K562 (cell line): ENCODE measurements around the gene NTNG1. TPM values are rescaled to one million over a fixed set of nuclear protein-coding genes. Genes with fewer than 3 reads are reported as not detected.

Experiments used
- ATAC-seq: fragments of 200-7000 bp; cut with Tn5 transposase; 3 replicates; pipeline ENCODE4 v1.9.1; 2020; ENCODE audit warnings: moderate library complexity
- BruUV-seq: library from RNA; stranded (reverse); fragments of 400-500 nt; replicated peaks from 2 replicates; lab custom pipeline; 2021; lab: Mats Ljungman, UMichigan
- CTCF ChIA-PET: fragments of 300-600 bp; formaldehyde crosslinking; extraction: SDS; loops from one replicate; lab custom pipeline; 2021; ENCODE audit warnings: low intra/inter-chr PET ratio; lab: Yijun Ruan, JAX
- POLR2A ChIA-PET: fragments of 300-600, 350-650 bp; sonication (Branson Sonifier 250); formaldehyde crosslinking; extraction: SDS; loops from one replicate; lab custom pipeline; 2021; ENCODE audit warnings: antibody characterized with exemption, inconsistent platforms; lab: Yijun Ruan, JAX
- DNase-seq, 4 experiments: peaks; one replicate each; pipeline versions ENCODE4 v3.0.0 to v3.0.0-alpha.2; 2011 to 2018; ENCODE audit warnings: low spot score in 3 of 4, mixed read lengths in 3 of 4; ENCODE audit errors: extremely low read depth in 1 of 4
- FAIRE-seq: peaks from 2 replicates; lab custom pipeline; 2011; peaks lifted over from hg19 to GRCh38; lab: Jason Lieb, UNC
- H2AFZ ChIP-seq: 2 replicates; pipeline ENCODE4 v1.6.0; 2011; ENCODE audit warnings: low read depth, low read length, control low read depth, inconsistent platforms
- H3K27ac ChIP-seq: fragments of 200-600 bp; 3 replicates; pipeline ENCODE4 v1.8.0; 2011; ENCODE audit warnings: low read depth, mild to moderate bottlenecking, control low read depth, inconsistent platforms, low read length, moderate library complexity, mixed read lengths; ENCODE audit errors: extremely low read depth
- H3K27me3 ChIP-seq, 2 experiments: fragments of 300-600 bp in 1 of 2; 2 replicates in 1 of 2; 3 replicates in 1 of 2; pipeline versions ENCODE4 v1.6.0 to v1.8.0; 2011; ENCODE audit warnings: inconsistent platforms in 2 of 2, low read length in 2 of 2, mild to moderate bottlenecking in 1 of 2, mixed read lengths in 1 of 2, moderate library complexity in 1 of 2; ENCODE audit not compliant: control insufficient read depth in 2 of 2, insufficient read depth in 2 of 2
- H3K36me3 ChIP-seq: fragments of 300-600 bp; 3 replicates; pipeline ENCODE4 v1.8.0; 2011; ENCODE audit warnings: mild to moderate bottlenecking, low read length, inconsistent platforms; ENCODE audit not compliant: control insufficient read depth, insufficient read depth
- H3K4me1 ChIP-seq, 2 experiments: fragments of 200-600 bp in 1 of 2; replicated peaks in 1 of 2; 2 replicates in 1 of 2; 3 replicates in 1 of 2; pipeline versions ENCODE4 v1.5.1 to v1.8.0; 2011; ENCODE audit warnings: inconsistent platforms in 2 of 2, low read length in 2 of 2, mild to moderate bottlenecking in 1 of 2, mixed read lengths in 1 of 2, moderate library complexity in 1 of 2; ENCODE audit not compliant: control insufficient read depth in 2 of 2, insufficient read depth in 2 of 2
- H3K4me2 ChIP-seq: 2 replicates; pipeline ENCODE4 v1.6.1; 2011; ENCODE audit warnings: low read length, control low read depth, inconsistent platforms, mixed read lengths; ENCODE audit not compliant: insufficient read depth
- H3K4me3 ChIP-seq: fragments of 200-600 bp; sonication (generic), shearing (Covaris generic); 2 replicates; pipeline ENCODE4 v1.5.1; 2016; ENCODE audit warnings: control low read depth, inconsistent platforms
- H3K79me2 ChIP-seq: fragments of 200-600 bp; 3 replicates; pipeline ENCODE4 v1.8.0; 2011; ENCODE audit warnings: low read length, inconsistent platforms; ENCODE audit not compliant: control insufficient read depth, insufficient read depth
- H3K9ac ChIP-seq, 2 experiments: 2 replicates each; pipeline versions ENCODE4 v1.6.0 to v1.6.1; 2011; ENCODE audit warnings: low read depth in 2 of 2, low read length in 2 of 2, control low read depth in 1 of 2, inconsistent platforms in 1 of 2, mild to moderate bottlenecking in 1 of 2, mixed read lengths in 1 of 2; ENCODE audit not compliant: insufficient read depth in 1 of 2
- H3K9me1 ChIP-seq: one replicate; pipeline ENCODE4 v1.6.0; 2011; ENCODE audit warnings: inconsistent platforms, mild to moderate bottlenecking, low read length, moderate library complexity; ENCODE audit not compliant: control insufficient read depth, insufficient read depth
- H3K9me3 ChIP-seq: replicated peaks from 2 replicates; pipeline ENCODE4 v1.5.1; 2011; ENCODE audit warnings: low read depth, low read length, inconsistent platforms; ENCODE audit not compliant: control insufficient read depth, insufficient read depth
- H4K20me1 ChIP-seq: replicated peaks from 2 replicates; pipeline ENCODE4 v1.6.1; 2011; ENCODE audit warnings: low read length, inconsistent platforms, mixed read lengths; ENCODE audit not compliant: control insufficient read depth, insufficient read depth
- ARID1B ChIP-seq: fragments of 450-650 bp; IDR thresholded peaks from 2 replicates; pipeline ENCODE4 v1.6.1; 2016; ENCODE audit warnings: antibody characterized with exemption, mild to moderate bottlenecking, inconsistent platforms
- BRF1 ChIP-seq: IDR thresholded peaks from 3 replicates; pipeline ENCODE4 v1.6.1; 2011; ENCODE audit warnings: borderline replicate concordance, mild to moderate bottlenecking; ENCODE audit not compliant: insufficient read length; ENCODE audit errors: extremely low read depth
- KLF16 ChIP-seq: IDR thresholded peaks from 2 replicates; pipeline ENCODE4 v1.6.1; 2016; ENCODE audit warnings: antibody characterized with exemption
- MEIS2 ChIP-seq: fragments of 450-650 bp; IDR thresholded peaks from 2 replicates; pipeline ENCODE4 v1.6.1; 2014; ENCODE audit warnings: mild to moderate bottlenecking; ENCODE audit not compliant: partially characterized antibody
- SMAD3 ChIP-seq: fragments of 450-650 bp; formaldehyde crosslinking; conservative IDR thresholded peaks from 2 replicates; pipeline ENCODE4 v1.4.0; 2020; ENCODE audit warnings: mild to moderate bottlenecking
- SRSF3 ChIP-seq: fragments of 200-400 bp; formaldehyde crosslinking; IDR thresholded peaks from 2 replicates; pipeline ENCODE4 v1.6.1; 2016; ENCODE audit warnings: mild to moderate bottlenecking, low read length, moderate library complexity; ENCODE audit not compliant: insufficient read depth
- TCF3 ChIP-seq: sonication (generic); formaldehyde crosslinking; IDR thresholded peaks from 2 replicates; pipeline ENCODE4 v1.4.0; 2020; ENCODE audit warnings: mild to moderate bottlenecking, missing genetic modification reagents
- ZNF174 ChIP-seq: fragments of 250-450 bp; sonication (Bioruptor Pico); IDR thresholded peaks from 2 replicates; pipeline ENCODE4 v1.4.0; 2020; ENCODE audit warnings: mild to moderate bottlenecking
- WGBS: fragments of 100-300 bp; shearing (Covaris generic); methylation state at CpG from one replicate; pipeline ENCODE4 v1.1.6; 2016; ENCODE audit warnings: low coverage, mixed read lengths; ENCODE audit not compliant: insufficient coverage; ENCODE audit errors: missing lambda C conversion rate; 5-methylcytosine and 5-hydroxymethylcytosine counted together
- in situ Hi-C: fragments of 300-500 bp; cut with MboI; formaldehyde crosslinking; loops from 4 replicates; pipeline ENCODE4 v1.15.0; 2018; ENCODE audit warnings: inconsistent platforms, mixed read lengths
- intact Hi-C: fragments of 100-400 bp; cut with micrococcal nuclease; formaldehyde crosslinking; loops from 2 replicates; pipeline ENCODE4 v1.14.2; 2022
- polyA plus RNA-seq, 8 experiments: library from polyadenylated mRNA; depleted of rRNA in 4 of 8; stranded (reverse) in 5 of 8; unstranded in 3 of 8; fragments of >200 nt; fragmentation: Nextera tagmentation in 2 of 8; fragmentation: Illumina TruSeq in 1 of 8; extraction: Ambion mirVana in 2 of 8; extraction: Trizol in 1 of 8; gene quantifications; 2 replicates each; pipeline versions ENCODE4 v1.2.1 to v1.2.3, GENCODE V29; 2011 to 2014; ENCODE audit warnings: inconsistent platforms in 1 of 8, missing spikeins in 1 of 8
- total RNA-seq, 7 experiments: library from RNA; depleted of rRNA in 6 of 7; stranded (reverse); fragments of >200 nt in 6 of 7; fragmentation: Illumina TruSeq in 2 of 7; extraction: Trizol in 2 of 7; gene quantifications; 2 replicates each; pipeline versions ENCODE4 v1.2.1 to v1.2.3, GENCODE V29; 2011 to 2021; ENCODE audit warnings: low replicate concordance in 1 of 7
- TF ChIP-seq, protein P1 (sequence below): sonication (generic); formaldehyde crosslinking; IDR thresholded peaks from 2 replicates; pipeline ENCODE4 v1.8.0; 2022; ENCODE audit warnings: mild to moderate bottlenecking, missing genetic modification reagents
- TF ChIP-seq, protein P2 (sequence below), 2 experiments: fragments of 150-350 bp in 1 of 2; IDR thresholded peaks; 2 replicates each; pipeline ENCODE4 v1.6.1; 2012 to 2016; ENCODE audit warnings: low read depth in 2 of 2, low read length in 2 of 2, mild to moderate bottlenecking in 1 of 2, moderate library complexity in 1 of 2
- TF ChIP-seq, protein P3 (sequence below), 3 experiments: fragments of 200-800 bp in 1 of 3; fragments of 250-450 bp in 1 of 3; fragments of 450-650 bp in 1 of 3; sonication (Bioruptor Pico) in 1 of 3; sonication (Bioruptor generic) in 1 of 3; formaldehyde crosslinking in 1 of 3; IDR thresholded peaks; 2 replicates each; pipeline versions ENCODE4 v1.6.1 to v1.8.0; 2016 to 2022; ENCODE audit warnings: mild to moderate bottlenecking in 2 of 3, missing genetic modification characterization in 2 of 3, missing compliant biosample characterization in 1 of 3, moderate library complexity in 1 of 3
- TF ChIP-seq, protein P4 (sequence below): fragments of 450-650 bp; IDR thresholded peaks from 2 replicates; pipeline ENCODE4 v1.6.1; 2016

The NTNG1 gene
- total and polyA plus RNA-seq, 9 of the 15 experiments (the other 6 are each of a cell fraction or from before 2014, with no cell fraction given): not detected

DNA sequence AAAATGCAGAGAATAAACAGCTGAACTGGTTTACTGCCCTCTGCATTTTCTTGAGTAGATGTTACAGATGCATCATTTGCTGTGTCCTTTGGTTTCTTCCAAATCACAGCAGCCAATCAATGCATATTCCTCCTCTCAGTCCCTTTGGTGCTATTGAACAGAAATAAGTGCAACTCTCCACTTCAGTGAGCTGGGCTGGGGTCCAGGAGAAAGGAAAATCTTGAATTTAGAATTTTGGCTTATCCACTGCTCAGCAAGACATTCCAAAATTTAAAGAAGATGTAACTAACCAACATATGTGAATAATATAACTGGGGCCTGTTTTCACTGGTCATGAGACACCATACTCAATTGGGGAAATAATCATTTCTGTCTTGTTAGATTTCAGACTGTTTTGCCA lies 45.2 kb upstream of the NTNG1 start (continued):
- TF ChIP-seq KLF16 (no peak), ZNF174 (no peak), SMAD3 (CRISPR knock-in tag) (no peak)
- TF ChIP-seq, protein P1, sequence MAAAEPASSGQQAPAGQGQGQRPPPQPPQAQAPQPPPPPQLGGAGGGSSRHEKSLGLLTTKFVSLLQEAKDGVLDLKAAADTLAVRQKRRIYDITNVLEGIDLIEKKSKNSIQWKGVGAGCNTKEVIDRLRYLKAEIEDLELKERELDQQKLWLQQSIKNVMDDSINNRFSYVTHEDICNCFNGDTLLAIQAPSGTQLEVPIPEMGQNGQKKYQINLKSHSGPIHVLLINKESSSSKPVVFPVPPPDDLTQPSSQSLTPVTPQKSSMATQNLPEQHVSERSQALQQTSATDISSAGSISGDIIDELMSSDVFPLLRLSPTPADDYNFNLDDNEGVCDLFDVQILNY (CRISPR knock-in tag): no peak
- TF ChIP-seq, protein P2, sequence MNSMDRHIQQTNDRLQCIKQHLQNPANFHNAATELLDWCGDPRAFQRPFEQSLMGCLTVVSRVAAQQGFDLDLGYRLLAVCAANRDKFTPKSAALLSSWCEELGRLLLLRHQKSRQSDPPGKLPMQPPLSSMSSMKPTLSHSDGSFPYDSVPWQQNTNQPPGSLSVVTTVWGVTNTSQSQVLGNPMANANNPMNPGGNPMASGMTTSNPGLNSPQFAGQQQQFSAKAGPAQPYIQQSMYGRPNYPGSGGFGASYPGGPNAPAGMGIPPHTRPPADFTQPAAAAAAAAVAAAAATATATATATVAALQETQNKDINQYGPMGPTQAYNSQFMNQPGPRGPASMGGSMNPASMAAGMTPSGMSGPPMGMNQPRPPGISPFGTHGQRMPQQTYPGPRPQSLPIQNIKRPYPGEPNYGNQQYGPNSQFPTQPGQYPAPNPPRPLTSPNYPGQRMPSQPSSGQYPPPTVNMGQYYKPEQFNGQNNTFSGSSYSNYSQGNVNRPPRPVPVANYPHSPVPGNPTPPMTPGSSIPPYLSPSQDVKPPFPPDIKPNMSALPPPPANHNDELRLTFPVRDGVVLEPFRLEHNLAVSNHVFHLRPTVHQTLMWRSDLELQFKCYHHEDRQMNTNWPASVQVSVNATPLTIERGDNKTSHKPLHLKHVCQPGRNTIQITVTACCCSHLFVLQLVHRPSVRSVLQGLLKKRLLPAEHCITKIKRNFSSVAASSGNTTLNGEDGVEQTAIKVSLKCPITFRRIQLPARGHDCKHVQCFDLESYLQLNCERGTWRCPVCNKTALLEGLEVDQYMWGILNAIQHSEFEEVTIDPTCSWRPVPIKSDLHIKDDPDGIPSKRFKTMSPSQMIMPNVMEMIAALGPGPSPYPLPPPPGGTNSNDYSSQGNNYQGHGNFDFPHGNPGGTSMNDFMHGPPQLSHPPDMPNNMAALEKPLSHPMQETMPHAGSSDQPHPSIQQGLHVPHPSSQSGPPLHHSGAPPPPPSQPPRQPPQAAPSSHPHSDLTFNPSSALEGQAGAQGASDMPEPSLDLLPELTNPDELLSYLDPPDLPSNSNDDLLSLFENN (IDR thresholded peaks at IDR 0.05; ENCODE audit: low read depth in 2 of 2, low read length in 2 of 2): no peak

DNA sequence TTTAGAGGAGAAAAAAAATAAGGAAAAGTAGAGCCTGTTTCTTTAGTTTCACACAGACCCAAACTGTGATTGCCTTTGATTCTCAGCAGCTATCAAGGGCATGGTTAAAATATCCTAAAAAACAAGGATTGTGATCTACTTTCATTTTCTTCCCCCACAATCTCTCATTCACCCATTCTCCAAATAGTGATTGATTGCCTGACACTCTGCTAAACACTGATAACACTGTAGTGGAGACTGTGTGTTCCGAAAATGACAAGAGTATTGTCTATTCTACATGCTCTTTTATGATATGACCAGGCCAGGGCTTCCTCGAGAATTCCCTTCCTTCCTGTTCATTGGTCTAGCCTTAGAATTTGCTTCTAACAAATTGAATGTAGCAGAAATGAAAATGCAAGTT lies 44.1 kb upstream of the NTNG1 start:
- no TSS peak for BruUV-seq
- ATAC-seq (no peak), DNase-seq (peak in 1 of 4 experiments; percentile 6), FAIRE-seq (no peak)
- Histone ChIP-seq H3K4me2 (no peak overlapping the region), H2AFZ (no peak overlapping the region), H3K9ac (no peak overlapping the region), H3K27me3 (no peaks in the 10 kb centered on the region), H3K36me3 (no peaks in the 10 kb centered on the region), H3K9me3 (no peaks in the 10 kb centered on the region), H3K79me2 (no peaks in the 10 kb centered on the region), H4K20me1 (no peaks in the 10 kb centered on the region), H3K4me1 (no peaks in the 10 kb centered on the region), H3K4me3 (no peak overlapping the region), H3K27ac (no peak overlapping the region), H3K9me1 (no peaks in the 10 kb centered on the region)
- WGBS: 4% methylated on average over 2 of the region's 2 CpGs
- intact Hi-C loops: no loop called here
- in situ Hi-C loops: no loop called here
- POLR2A ChIA-PET: no interaction called here
- CTCF ChIA-PET: no interaction called here
- TF ChIP-seq SRSF3 (no peak), ARID1B (0 out of 2 replicates have a peak, but pooled peaks have one; percentile 8), TCF3 (CRISPR knock-in tag) (peak; percentile 48), BRF1 (no peak), MEIS2 (peak; percentile 82)
- TF ChIP-seq, protein P3, sequence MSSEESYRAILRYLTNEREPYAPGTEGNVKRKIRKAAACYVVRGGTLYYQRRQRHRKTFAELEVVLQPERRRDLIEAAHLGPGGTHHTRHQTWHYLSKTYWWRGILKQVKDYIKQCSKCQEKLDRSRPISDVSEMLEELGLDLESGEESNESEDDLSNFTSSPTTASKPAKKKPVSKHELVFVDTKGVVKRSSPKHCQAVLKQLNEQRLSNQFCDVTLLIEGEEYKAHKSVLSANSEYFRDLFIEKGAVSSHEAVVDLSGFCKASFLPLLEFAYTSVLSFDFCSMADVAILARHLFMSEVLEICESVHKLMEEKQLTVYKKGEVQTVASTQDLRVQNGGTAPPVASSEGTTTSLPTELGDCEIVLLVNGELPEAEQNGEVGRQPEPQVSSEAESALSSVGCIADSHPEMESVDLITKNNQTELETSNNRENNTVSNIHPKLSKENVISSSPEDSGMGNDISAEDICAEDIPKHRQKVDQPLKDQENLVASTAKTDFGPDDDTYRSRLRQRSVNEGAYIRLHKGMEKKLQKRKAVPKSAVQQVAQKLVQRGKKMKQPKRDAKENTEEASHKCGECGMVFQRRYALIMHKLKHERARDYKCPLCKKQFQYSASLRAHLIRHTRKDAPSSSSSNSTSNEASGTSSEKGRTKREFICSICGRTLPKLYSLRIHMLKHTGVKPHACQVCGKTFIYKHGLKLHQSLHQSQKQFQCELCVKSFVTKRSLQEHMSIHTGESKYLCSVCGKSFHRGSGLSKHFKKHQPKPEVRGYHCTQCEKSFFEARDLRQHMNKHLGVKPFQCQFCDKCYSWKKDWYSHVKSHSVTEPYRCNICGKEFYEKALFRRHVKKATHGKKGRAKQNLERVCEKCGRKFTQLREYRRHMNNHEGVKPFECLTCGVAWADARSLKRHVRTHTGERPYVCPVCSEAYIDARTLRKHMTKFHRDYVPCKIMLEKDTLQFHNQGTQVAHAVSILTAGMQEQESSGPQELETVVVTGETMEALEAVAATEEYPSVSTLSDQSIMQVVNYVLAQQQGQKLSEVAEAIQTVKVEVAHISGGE (CRISPR knock-in tag; IDR thresholded peaks at IDR 0.05): peak in 1 of 3 experiments; percentile 27; a peak in 1 of 6 replicates
- TF ChIP-seq, protein P4, sequence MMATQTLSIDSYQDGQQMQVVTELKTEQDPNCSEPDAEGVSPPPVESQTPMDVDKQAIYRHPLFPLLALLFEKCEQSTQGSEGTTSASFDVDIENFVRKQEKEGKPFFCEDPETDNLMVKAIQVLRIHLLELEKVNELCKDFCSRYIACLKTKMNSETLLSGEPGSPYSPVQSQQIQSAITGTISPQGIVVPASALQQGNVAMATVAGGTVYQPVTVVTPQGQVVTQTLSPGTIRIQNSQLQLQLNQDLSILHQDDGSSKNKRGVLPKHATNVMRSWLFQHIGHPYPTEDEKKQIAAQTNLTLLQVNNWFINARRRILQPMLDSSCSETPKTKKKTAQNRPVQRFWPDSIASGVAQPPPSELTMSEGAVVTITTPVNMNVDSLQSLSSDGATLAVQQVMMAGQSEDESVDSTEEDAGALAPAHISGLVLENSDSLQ: peak; percentile 34; the same call in 1 of the 2 replicates
